HG02870 (cell line): ENCODE measurements around the gene PIAS1.

Experiments
- ATAC-seq: cut with Tn5 transposase; IDR thresholded peaks from one replicate; pipeline ENCODE4 v1.9.1; 2021; ENCODE audit warnings: mild to moderate bottlenecking, moderate library complexity; ENCODE audit not compliant: unreplicated experiment

The PIAS1 gene

GRCh38 chr15:68061602-68062001 is 7.5 kb downstream of the PIAS1 start:
- no peak for ATAC-seq

GRCh38 chr15:68062214-68062613 is 8.1 kb downstream of the PIAS1 start:
- no peak for ATAC-seq

- no peak for ATAC-seq
These were observed 8.9 kb downstream of the PIAS1 start for GRCh38 chr15:68062946-68063465.

- no peak for ATAC-seq
These were observed 9.5 kb downstream of the PIAS1 start for GRCh38 chr15:68063606-68064005.

GRCh38 chr15:68073576-68074288 is 19.6 kb downstream of the PIAS1 start:
- no peak for ATAC-seq

- ATAC-seq, result no peak
These were observed 21.8 kb downstream of the PIAS1 start for GRCh38 chr15:68075764-68076385.

- ATAC-seq, result no peak
These were observed 24.2 kb downstream of the PIAS1 start for GRCh38 chr15:68078365-68078764.

- no peak for ATAC-seq
These were observed 26.2 kb downstream of the PIAS1 start for GRCh38 chr15:68080334-68080733.

- ATAC-seq, result no peak
These were observed 26.7 kb downstream of the PIAS1 start for GRCh38 chr15:68080783-68081182.

GRCh38 chr15:68081869-68082505 is 27.9 kb downstream of the PIAS1 start:
- ATAC-seq, result no peak

GRCh38 chr15:68082735-68083134 is 28.6 kb downstream of the PIAS1 start:
- no peak for ATAC-seq

GRCh38 chr15:68083463-68083862 is 29.3 kb downstream of the PIAS1 start:
- ATAC-seq, result no peak

- no peak for ATAC-seq
These were observed 30.9 kb downstream of the PIAS1 start for GRCh38 chr15:68085052-68085451.

- ATAC-seq, result no peak
These were observed 37.6 kb downstream of the PIAS1 start for GRCh38 chr15:68091743-68092142.

- no peak for ATAC-seq
These were observed 42.0 kb downstream of the PIAS1 start for GRCh38 chr15:68096099-68096498.

- ATAC-seq, result no peak
These were observed 42.9 kb downstream of the PIAS1 start for GRCh38 chr15:68097029-68097428.

- no peak for ATAC-seq
These were observed 44.4 kb downstream of the PIAS1 start for GRCh38 chr15:68098465-68098864.

GRCh38 chr15:68100194-68100593 is 46.1 kb downstream of the PIAS1 start:
- ATAC-seq, result no peak

GRCh38 chr15:68103603-68104002 is 49.5 kb downstream of the PIAS1 start:
- no peak for ATAC-seq

GRCh38 chr15:68106656-68107055 is 52.5 kb downstream of the PIAS1 start:
- no peak for ATAC-seq

GRCh38 chr15:68107142-68107541 is 53.0 kb downstream of the PIAS1 start:
- no peak for ATAC-seq

- ATAC-seq, result no peak
These were observed 58.6 kb downstream of the PIAS1 start for GRCh38 chr15:68112706-68113105.
